HG03045 (cell line): ENCODE measurements around the gene DPP6.

Experiments used
- ATAC-seq: cut with Tn5 transposase; IDR thresholded peaks from one replicate; pipeline ENCODE4 v1.9.1; 2021; ENCODE audit warnings: mild to moderate bottlenecking, moderate library complexity; ENCODE audit not compliant: unreplicated experiment

Gene DPP6

DNA sequence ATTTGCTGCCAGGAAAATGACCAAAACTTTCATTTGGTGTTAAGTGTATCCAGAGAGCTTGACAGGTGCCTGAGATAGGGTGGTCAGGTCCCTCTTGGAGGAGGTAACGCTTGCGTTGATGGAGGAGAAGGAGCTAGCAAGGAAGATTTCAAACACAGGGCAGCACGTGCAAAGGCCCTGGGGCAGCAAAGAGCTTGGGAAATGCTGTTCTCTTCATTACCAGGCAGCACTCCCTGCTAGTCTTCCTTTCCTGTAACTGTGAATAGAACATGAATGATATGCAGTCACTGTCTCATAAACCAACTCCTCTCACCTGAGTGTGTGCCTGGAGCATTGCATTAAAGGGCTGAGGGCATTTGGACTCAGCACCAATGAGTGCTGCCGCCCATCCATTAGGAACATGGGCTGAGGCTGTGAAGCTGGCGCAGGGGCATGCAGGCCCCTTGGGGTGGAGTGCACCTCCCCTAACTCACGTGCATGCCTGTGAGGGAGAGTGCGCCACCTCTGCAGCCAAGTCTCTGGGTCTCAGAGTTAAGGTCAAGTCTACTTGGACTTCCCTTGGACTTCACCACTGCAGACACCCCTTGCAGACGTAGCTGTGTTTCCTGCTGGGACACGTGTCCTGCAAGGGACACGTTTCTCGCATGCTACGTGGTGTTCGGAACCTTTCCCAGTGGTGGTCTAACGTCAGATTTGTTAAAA lies 813.9 kb downstream of the DPP6 start:
- ATAC-seq, result no peak

DNA sequence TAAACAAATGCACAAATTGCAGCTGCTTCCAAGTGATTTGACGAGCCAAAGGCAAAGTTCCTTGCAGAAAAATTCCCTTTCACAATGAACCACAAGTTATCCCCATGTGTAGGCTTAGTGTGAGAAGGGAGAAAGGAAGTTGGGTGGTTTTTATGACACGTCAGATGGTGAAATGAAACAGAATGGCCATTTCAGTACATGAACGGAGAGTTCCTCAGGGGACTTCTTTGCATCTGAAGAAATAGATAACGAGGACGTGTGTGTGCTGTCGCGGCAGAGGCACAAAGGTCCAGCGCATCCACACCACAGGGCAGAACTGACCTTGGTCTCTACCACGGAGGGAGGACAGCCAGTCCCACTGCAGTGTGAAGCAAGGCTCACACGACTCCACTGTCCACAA lies 814.9 kb downstream of the DPP6 start:
- no peak for ATAC-seq

DNA sequence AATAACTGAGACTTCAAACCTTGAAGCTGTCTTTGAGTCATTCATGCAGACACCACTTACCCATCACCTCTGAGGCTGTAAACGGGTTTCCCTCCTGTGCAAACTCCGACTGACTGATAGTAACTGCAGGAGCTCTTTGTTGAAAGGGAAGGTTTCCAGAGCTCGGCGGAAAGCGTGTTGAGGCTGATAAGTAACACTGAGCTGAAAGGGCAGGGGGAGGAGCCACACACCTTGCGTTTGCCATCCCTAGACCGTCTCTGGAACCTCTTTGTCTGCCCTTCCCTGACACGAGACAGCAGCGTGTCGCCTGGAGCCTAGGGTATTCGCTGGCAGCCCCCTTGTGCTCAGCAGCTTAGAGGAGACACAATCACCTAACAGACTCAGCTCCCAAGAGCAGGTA lies 816.7 kb downstream of the DPP6 start:
- no peak for ATAC-seq

DNA sequence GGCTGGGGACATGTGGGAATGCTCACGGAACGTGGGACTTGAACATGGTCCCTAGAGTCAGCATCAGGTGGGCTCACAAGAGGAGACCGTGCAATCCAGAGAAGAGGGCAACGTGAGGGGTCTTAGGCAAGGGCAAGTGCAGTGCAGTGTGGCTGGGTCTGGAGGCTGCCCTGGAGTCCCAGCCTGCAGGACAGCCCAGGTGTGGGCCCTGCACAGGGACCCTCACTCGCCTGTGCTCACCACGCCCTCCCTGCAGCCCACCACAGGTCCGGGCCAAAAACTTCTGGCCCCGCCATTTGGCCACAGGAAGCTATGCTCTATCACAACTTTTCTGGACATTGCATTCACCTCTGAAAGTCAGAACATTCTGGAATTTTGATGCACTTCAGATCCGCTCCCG lies 817.2 kb downstream of the DPP6 start:
- ATAC-seq, result no peak

DNA sequence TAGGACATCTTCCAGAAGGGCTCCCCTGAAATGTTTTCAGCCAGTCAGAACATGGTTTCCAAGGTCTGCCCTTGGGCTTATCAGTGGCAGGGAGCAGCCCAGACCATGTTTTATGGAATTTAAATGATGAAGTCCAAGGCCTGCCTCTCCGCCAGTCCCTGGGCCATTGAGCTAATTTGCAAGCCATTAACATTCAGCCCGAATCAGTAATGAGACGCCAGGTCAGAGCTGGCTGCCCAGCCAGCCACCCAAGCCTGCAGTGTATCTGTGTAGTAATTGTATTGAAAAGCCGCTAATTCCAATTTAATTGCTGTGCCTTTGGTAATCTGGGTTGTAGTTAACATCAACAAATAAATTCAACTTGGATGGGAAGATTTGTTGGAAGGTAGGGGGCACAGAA lies 819.3 kb downstream of the DPP6 start:
- ATAC-seq, result no peak

DNA sequence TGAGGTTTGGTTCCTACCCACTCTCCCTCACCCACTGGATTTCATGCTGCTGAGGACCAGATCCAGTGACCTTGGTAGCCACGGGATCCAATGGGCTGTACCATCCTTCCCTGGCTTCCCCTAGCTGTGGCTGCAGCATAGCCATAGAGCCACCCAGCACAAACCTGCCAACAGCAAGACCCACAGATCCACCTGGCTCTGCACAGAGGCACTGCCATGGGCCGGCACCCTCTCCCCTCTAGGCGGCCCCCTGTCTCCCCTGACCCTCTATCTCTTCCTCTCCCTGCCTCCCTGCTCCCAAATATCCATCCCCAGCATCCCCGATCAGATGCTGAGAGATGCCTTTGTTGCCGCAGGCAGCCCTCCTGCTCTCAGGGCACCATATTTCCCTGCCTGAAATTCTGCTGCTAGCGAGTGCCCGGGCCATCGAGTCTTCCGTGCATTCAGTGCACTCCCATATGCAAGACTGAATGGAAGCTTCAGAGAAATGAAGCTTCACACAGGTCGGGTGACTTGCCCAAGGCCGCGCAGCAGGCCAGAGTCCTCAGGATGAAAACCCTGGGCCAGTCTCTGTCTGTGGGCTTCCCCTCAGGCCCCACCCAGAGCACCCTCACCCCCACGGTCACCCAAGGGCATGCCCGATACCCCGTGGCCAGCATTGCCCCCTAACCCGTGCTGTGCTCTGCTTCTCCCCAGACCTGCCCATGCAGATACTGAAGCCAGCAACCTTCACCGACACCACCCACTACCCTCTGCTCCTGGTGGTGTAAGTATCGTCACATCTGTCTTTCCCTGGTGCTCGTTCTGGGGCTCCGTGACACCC lies 819.9 kb downstream of the DPP6 start:
- no peak for ATAC-seq

DNA sequence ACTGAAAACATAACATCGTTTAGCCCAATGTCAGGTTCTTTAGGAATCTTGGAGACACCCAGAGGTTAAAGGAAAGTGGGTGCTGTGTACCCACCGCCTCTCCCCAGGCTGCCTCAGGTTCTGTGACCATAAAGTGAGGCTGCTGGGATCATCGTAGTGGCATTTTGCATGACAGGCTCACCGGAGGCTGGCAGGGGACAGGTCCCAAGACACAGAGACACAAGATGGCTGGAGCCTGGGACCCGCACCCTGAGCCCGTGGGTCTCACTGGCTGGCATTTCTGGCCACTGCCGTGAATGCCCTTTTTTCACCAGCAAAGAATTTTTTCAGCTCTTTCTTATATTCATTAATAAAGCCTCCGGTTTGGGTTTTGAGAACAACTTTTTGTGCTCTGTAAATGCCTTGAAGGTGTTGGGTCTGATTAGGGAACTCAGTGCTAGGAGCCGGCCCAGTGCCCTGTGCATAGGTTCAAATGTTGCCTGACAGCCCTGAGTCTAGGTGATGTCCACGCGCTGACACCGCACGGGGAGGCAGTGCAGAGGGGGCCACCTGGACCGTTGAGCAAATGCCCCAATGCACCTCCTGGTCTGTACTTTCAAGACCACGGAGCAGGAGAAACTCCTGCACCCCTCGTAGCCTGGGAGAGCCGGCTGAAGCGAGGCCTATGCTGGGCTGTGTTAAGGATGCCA lies 820.8 kb downstream of the DPP6 start:
- ATAC-seq, result no peak

DNA sequence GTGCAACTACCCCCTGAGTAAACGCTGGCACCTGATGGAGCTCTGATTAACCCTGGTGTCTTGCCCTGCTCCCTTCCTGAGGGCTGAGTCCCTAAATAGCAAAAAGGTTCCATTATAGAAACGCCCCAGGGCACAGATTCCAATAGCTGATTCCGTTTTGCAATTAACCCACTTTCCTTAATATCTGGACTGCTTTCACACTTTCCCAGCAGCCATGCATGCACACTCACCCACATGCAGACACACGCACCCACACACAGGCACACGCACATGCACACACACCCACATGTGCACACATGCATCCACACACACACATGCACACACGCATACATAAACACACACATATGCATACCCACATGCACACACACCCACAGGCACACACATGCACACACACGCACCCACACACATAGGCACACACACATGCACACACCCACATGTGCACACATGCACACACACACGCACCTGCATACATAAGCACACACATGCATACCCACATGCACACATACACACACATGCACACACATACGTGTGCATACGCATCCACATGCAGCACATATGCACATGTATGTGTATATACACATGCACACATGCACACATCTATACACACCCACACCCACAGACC lies 821.4 kb downstream of the DPP6 start:
- no peak for ATAC-seq

DNA sequence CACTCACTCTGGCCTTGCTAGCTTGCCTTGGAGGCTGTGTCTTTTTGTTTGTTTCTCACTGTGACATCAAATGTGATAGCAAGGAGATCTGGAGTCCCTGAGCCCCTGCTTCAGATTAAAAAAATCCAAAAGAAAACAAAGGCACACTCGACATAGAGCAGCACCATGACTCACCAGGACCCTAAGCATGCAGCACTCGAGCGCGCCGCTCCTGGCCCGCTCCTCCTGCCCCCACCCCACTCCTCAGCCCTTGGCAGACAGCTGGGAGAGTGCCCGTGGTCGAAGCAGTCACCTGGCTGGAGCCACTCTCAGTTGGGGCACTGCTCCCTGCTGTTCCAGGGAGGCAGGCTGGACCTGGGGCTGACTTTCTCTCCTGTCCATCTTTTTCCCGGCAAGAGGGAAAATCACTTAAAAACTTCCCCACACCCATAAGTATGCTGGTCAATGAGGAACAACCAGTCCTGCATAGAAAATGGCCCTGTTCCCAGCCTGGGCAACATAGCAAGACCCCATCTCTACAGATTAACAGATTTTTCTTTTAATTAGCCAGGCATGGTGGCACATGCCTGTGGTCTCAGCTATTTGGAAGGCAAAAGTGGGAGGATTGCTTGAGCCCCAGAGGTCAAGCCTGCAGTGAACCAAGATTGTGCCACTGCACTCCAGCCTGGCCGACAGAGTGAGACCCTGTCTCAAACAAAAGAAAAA lies 822.4 kb downstream of the DPP6 start:
- ATAC-seq, result no peak

DNA sequence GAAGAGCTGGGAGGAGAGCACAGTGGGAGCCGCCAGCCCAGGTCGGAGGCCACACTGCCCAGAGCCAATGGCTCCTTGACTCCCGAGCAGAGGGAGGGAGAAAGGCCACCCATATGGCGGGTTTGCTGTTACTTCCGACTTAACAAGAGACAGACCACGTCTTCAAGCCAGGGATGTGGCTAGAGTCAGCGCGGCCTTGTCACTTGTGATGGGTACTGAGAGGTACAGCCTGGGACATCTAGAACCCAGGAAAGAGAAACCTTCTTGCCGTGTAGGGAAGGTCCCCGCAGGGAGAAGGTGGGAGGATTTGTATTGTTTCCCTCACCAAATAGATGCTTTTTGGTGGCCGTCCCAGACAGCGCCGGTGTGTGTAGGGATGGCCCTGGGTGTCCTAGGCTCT lies 823.1 kb downstream of the DPP6 start:
- ATAC-seq, result no peak

DNA sequence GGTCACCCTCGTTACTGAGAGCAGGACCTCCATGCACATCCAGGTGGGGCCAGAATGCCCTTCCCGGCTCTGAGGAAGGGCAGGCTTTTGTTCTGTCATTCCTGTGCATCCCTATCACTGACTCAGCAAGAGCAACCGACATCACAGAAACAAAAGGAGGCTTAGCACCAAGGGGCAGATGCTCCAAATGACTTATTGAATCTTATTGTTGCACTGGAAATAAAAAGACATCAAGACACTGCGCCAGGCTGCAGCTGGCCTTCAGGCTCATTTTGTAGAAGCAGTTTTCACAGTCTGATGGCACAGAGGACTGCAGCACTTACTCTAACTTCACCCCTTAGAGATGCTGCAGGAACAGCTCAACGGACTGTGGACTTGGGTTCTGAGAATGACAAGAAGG lies 824.3 kb downstream of the DPP6 start:
- ATAC-seq, result no peak

DNA sequence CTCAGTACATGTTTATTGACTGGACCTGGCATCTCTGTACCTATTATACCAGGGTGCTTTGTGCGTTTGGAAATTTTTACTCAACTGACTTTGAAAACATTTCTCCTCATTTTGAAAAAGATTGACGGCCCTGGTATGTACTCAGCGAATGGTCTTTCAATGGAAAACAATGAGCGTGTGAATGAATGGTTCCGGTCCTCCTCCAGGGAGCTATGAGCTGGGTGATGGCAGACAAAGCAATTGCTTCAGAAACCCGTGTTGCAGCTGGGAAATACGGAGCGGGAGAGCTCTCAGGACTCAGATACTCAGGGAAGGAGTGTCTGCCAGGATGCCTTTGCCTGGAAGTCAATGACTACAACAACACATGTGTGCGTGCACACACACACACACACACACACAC lies 824.8 kb downstream of the DPP6 start:
- ATAC-seq, result no peak

DNA sequence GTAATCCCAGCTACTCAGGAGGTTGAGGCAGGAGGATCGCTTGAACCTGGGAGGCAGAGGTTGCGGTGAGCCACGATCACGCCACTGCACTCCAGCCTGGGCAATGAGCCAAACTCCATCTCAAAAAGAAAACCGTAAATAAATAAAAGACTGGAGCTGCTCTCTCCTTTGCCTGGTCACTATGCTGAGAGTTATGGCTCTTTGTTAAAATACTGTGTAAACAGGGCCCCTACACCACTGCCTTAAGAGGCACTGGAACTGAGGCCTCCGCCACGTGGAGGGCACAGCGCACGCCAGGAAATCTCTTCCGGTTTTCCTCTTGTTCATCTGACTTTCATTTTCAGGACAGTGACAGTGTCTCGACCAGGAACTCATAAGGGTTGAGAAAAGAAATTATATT lies 827.4 kb downstream of the DPP6 start:
- no peak for ATAC-seq

DNA sequence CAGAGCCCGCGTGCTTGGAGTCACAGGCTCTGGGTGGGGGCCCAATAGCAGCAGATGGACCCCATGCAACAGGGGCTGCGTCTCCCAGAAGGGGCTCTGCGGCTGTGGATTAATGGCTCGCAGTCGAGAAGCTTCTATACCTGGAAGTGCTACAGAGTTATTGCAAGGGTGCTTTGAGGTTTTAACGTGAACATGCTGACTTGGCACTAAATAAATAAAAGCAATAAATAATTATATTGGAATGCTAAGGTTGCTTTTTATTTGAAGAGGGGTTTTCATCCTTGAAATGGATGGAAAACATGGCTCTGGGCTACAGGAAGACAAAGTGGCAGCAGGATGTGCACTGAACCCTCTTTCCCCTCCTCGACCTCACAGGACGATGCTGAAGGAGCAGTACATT lies 828.3 kb downstream of the DPP6 start:
- no peak for ATAC-seq

DNA sequence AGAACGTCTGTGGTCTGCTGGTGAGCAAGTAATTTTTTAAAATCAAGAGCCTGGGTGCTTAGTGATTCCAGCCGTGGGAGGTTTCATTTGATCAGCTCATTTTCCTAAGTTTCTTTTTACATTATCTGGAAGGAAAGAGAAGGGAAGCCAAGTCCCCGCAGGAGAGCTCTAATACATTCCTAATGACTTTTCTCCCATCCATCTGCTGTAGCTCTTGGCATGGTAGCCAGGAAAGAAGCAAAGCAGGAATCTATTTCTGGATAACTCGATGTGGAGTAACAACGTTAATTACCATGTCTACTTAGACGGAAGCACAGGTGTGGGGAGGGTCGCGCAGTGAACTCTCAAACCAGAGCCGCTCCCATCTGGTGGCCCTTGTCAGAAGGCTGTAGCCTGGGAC lies 828.8 kb downstream of the DPP6 start:
- no peak for ATAC-seq

DNA sequence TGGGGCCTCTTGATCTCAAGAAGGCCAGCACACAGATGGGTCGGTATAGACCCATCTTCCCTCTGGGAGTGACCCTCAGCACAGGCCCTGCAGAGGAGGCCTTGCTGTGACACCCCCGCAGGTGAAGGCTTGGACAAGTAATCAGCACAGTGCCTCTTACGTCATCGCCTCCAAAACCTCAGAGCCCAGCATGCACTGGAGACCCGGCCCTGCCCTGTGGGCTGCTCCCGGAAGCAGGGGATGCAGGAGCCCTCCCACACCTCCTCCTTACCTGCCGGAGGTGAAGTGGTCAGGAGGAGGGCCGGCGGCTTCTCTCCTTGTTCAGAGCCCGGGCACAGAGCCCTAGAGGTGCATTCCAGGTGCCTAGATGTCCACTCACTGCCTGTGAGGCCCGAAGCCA lies 829.3 kb downstream of the DPP6 start:
- no peak for ATAC-seq

DNA sequence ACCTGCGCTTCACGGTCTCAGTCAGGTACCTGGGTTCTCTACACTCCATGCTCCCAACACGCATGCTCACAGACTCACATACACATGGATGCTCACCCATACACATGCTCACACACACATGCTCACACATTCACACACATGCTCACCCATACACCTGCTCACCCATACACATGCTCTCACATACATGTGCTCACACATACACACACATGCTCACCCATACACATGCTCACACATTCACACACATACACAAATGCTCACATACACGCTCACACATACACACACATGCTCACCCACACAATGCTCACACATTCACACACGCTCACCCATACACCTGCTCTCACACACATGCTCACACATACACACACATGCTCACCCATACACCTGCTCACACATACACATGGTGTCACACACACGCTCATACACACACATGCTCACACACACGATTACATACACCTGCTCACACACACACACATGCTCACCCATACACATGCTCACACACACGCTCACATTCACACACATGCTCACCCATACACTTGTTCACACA lies 830.8 kb downstream of the DPP6 start:
- ATAC-seq, result no peak

DNA sequence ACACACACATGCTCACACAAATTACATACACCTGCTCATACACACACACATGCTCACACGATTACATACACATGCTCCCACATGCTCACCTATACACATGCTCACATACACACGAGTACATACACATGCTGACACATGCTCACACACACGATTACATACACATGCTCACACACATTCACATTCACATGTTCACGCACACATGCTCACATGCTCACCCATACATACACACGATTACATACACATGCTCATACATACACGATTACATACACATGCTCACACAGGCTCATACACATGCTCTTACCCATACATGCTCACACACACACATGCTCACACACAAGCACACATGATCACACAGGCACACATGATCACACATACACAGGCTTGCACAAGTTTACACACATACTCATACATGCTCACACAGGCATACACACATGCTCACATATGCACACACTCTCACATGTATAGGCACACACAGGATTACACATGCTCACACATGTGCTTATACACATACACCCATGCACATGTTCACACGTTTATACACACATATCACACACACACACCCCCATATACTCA lies 832.2 kb downstream of the DPP6 start:
- ATAC-seq, result no peak

DNA sequence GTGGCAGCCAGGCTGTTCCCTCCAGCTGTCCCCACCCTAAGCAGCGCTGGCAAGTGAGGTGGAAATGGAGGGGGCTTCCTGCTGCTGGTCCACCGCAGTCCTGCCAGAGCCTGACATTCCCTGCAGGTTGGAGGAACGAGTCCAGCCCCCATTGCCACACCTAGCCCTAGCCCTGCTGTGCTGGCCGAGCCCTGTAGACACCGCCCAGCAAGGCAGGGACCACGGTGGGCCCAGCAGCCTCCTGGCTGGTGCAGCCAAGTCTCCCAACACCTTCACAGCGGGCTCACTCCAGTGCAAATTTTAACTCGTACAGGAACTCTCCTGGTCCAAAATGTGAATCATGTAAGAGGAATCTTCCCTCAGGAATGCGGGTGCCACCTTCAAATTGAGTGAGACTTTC lies 834.4 kb downstream of the DPP6 start:
- no peak for ATAC-seq

DNA sequence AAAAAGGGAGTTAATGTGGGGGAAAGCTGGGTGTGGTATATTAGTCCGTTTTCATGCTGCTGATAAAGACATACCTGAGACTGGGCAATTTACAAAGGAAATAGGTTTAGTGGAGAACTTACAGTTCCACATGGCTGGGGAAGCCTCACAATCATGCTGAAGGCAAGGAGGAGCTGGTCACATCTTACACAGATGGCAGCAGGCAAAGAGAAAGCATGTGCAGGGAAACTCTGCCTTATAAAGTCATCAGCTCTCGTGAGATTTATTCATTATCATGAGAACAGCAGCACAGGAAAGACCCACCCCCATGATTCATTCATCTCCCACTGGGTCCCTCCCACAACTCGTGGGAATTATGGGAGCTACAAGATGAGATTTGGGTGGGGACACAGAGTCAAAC lies 836.5 kb downstream of the DPP6 start:
- no peak for ATAC-seq
